Cardiac muscle cell (in vitro differentiated cells and primary cell): ENCODE data around the gene THBD. TPM values are rescaled to one million over a fixed set of nuclear protein-coding genes. Genes with fewer than 3 reads are reported as not detected.

Experiments used
- DNase-seq, 2 donors: peaks; one replicate each; pipeline versions ENCODE4 v3.0.0 to v3.0.0-alpha.2; 2010 to 2017; ENCODE audit warnings: low read depth in 1 of 2, low spot score in 1 of 2
- H3K27ac ChIP-seq: fragments of 200-600 bp; sonication (generic); 2 replicates; pipeline ENCODE4 v1.5.1; 2016
- H3K27me3 ChIP-seq: fragments of 200-600 bp; sonication (generic); 2 replicates; pipeline ENCODE4 v1.6.0; 2016; ENCODE audit warnings: control low read depth
- H3K36me3 ChIP-seq: fragments of 200-600 bp; sonication (generic); 2 replicates; pipeline ENCODE4 v1.5.1; 2016; ENCODE audit warnings: control low read depth
- H3K4me1 ChIP-seq: fragments of 200-600 bp; sonication (generic); 2 replicates; pipeline ENCODE4 v1.8.1; 2017; ENCODE audit warnings: low read depth, mild to moderate bottlenecking, mixed run types
- H3K4me3 ChIP-seq: fragments of 200-600 bp; sonication (generic); 2 replicates; pipeline ENCODE4 v1.5.1; 2016; ENCODE audit warnings: mild to moderate bottlenecking
- H3K9me3 ChIP-seq: fragments of 200-600 bp; sonication (generic); 2 replicates; pipeline ENCODE4 v1.5.1; 2017; ENCODE audit warnings: low read depth, mild to moderate bottlenecking, control low read depth
- CTCF ChIP-seq: IDR thresholded peaks from 2 replicates; pipeline ENCODE4 v1.5.1; 2012; ENCODE audit warnings: low read depth, mild to moderate bottlenecking, low read length
- polyA plus RNA-seq: library from polyadenylated mRNA; unstranded; fragments of >200 nt; fragmentation: Nextera tagmentation; extraction: Ambion mirVana; gene quantifications from 2 replicates; pipeline ENCODE4 v1.2.1, GENCODE V29; 2016
- total RNA-seq: library from RNA; depleted of rRNA; stranded (reverse); fragments of >200 nt; gene quantifications from 2 replicates; pipeline ENCODE4 v1.2.3, GENCODE V29; 2016

THBD gene
- total and polyA plus RNA-seq, 2 experiments from 2014 or later: 0.04 to 0.54 TPM

GRCh38 chr20:23039136-23039875 lies 10.2 kb downstream of the THBD start:
- DNase-seq: no peak
- H3K36me3 ChIP-seq: no peaks in the 10 kb centered on the region
- no peak overlapping the region for H3K4me3 ChIP-seq
- TF ChIP-seq CTCF: no peak
- H3K9me3 ChIP-seq: no peaks in the 10 kb centered on the region
- H3K27ac ChIP-seq: no peak overlapping the region
- no peaks in the 10 kb centered on the region for H3K4me1 ChIP-seq
- H3K27me3 ChIP-seq: peaks cover 90% of the 10 kb centered on the region

GRCh38 chr20:23037017-23037481 lies 12.4 kb downstream of the THBD start:
- no peak overlapping the region for H3K27ac ChIP-seq
- H3K4me1 ChIP-seq: peaks cover 12% of the 10 kb centered on the region
- no peaks in the 10 kb centered on the region for H3K9me3 ChIP-seq
- H3K36me3 ChIP-seq: no peaks in the 10 kb centered on the region
- no peak for TF ChIP-seq CTCF
- peaks cover 79% of the 10 kb centered on the region for H3K27me3 ChIP-seq
- no peak overlapping the region for H3K4me3 ChIP-seq
- no peak for DNase-seq

- Histone ChIP-seq H3K27ac (no peak overlapping the region), H3K4me1 (peaks cover 18% of the 10 kb centered on the region), H3K9me3 (no peaks in the 10 kb centered on the region), H3K4me3 (no peak overlapping the region), H3K36me3 (no peaks in the 10 kb centered on the region), H3K27me3 (peaks cover 72% of the 10 kb centered on the region)
- no peak for TF ChIP-seq CTCF
- no peak for DNase-seq
These were observed 13.1 kb downstream of the THBD start for GRCh38 chr20:23036371-23036770.

- H3K36me3 ChIP-seq: no peaks in the 10 kb centered on the region
- H3K4me1 ChIP-seq: peaks cover 18% of the 10 kb centered on the region
- TF ChIP-seq CTCF: no peak
- peaks cover 72% of the 10 kb centered on the region for H3K27me3 ChIP-seq
- no peak overlapping the region for H3K4me3 ChIP-seq
- DNase-seq: no peak
- no peaks in the 10 kb centered on the region for H3K9me3 ChIP-seq
- no peak overlapping the region for H3K27ac ChIP-seq
These were observed 13.7 kb downstream of the THBD start for GRCh38 chr20:23035731-23036130.

GRCh38 chr20:23034721-23035671 lies 14.5 kb downstream of the THBD start, which contains the start of gene SSTR4:
Gene SSTR4 (plus strand): TSS chr20:23035312. CDS start chr20:23035484, 172 bp downstream.
- peak in 1 of 2 donors; percentile 41 for DNase-seq
- no peaks in the 10 kb centered on the region for H3K9me3 ChIP-seq
- no peaks in the 10 kb centered on the region for H3K36me3 ChIP-seq
- TF ChIP-seq CTCF: no peak
- H3K27me3 ChIP-seq: peaks cover 65% of the 10 kb centered on the region
- peaks cover 18% of the 10 kb centered on the region for H3K4me1 ChIP-seq
- no peak within 1 kb of the TSS for H3K4me3 ChIP-seq
- no peak within 1 kb of the TSS for H3K27ac ChIP-seq
